SK-N-SH treated with all-trans-retinoic acid at 6 μM for 48 hours (cell line): ENCODE data around the gene SNX18.

Experiments used
- ATAC-seq: fragments of 200-7000 bp; cut with Tn5 transposase; 3 replicates; pipeline ENCODE4 v1.9.1; 2020; ENCODE audit warnings: mild to moderate bottlenecking, moderate library complexity
- ARNTL ChIP-seq: fragments of 450-650 bp; formaldehyde crosslinking; IDR thresholded peaks from 2 replicates; pipeline ENCODE4 v1.5.0; 2020; ENCODE audit warnings: low read depth, mild to moderate bottlenecking, moderate library complexity, borderline replicate concordance
- BACH2 ChIP-seq: fragments of 250-450 bp; sonication (Bioruptor Pico); IDR thresholded peaks from 2 replicates; pipeline ENCODE4 v1.9.0; 2021; ENCODE audit warnings: mild to moderate bottlenecking, borderline replicate concordance
- CSDC2 ChIP-seq: fragments of 250-450 bp; sonication (Bioruptor Pico); IDR thresholded peaks from 2 replicates; pipeline ENCODE4 v1.5.0; 2020; ENCODE audit warnings: mild to moderate bottlenecking, moderate library complexity
- CSRNP3 ChIP-seq: fragments of 250-450 bp; sonication (Bioruptor Pico); IDR thresholded peaks from 2 replicates; pipeline ENCODE4 v1.5.1; 2021; ENCODE audit warnings: mild to moderate bottlenecking, moderate library complexity
- GLIS3 ChIP-seq: fragments of 250-450 bp; sonication (Bioruptor Pico); IDR thresholded peaks from 2 replicates; pipeline ENCODE4 v1.5.0; 2020; ENCODE audit warnings: mild to moderate bottlenecking, moderate library complexity
- ISL1 ChIP-seq: fragments of 250-450 bp; sonication (Bioruptor Pico); IDR thresholded peaks from 2 replicates; pipeline ENCODE4 v2.1.2; 2022; ENCODE audit warnings: mild to moderate bottlenecking, moderate library complexity
- POU6F1 ChIP-seq: fragments of 250-450 bp; sonication (Bioruptor Pico); IDR thresholded peaks from 2 replicates; pipeline ENCODE4 v1.8.0; 2021; ENCODE audit warnings: low read depth, mild to moderate bottlenecking, moderate library complexity, borderline replicate concordance
- PPARA ChIP-seq: fragments of 250-450 bp; sonication (Bioruptor Pico); IDR thresholded peaks from 2 replicates; pipeline ENCODE4 v1.5.0; 2020; ENCODE audit warnings: mild to moderate bottlenecking, borderline replicate concordance
- RARB ChIP-seq: fragments of 250-450 bp; sonication (Bioruptor Pico); IDR thresholded peaks from 2 replicates; pipeline ENCODE4 v1.8.0; 2021; ENCODE audit warnings: mild to moderate bottlenecking, moderate library complexity
- SNAI2 ChIP-seq: fragments of 250-450 bp; sonication (Bioruptor Pico); IDR thresholded peaks from 2 replicates; pipeline ENCODE4 v1.5.0; 2020; ENCODE audit warnings: mild to moderate bottlenecking, moderate library complexity
- TCF4 ChIP-seq: fragments of 250-450 bp; sonication (Bioruptor Pico); IDR thresholded peaks from 2 replicates; pipeline ENCODE4 v1.8.0; 2021; ENCODE audit warnings: mild to moderate bottlenecking, moderate library complexity, borderline replicate concordance
- TOX ChIP-seq: fragments of 250-450 bp; sonication (Bioruptor Pico); IDR thresholded peaks from 2 replicates; pipeline ENCODE4 v1.8.0; 2021; ENCODE audit warnings: mild to moderate bottlenecking, moderate library complexity, borderline replicate concordance
- ZC3H10 ChIP-seq: fragments of 250-450 bp; sonication (Bioruptor Pico); IDR thresholded peaks from 2 replicates; pipeline ENCODE4 v1.5.1; 2021; ENCODE audit warnings: mild to moderate bottlenecking, moderate library complexity
- ZFP3 ChIP-seq: fragments of 250-450 bp; sonication (Bioruptor Pico); IDR thresholded peaks from 2 replicates; pipeline ENCODE4 v1.5.0; 2020; ENCODE audit warnings: mild to moderate bottlenecking, moderate library complexity
- ZFP30 ChIP-seq: fragments of 450-650 bp; formaldehyde crosslinking; IDR thresholded peaks from 2 replicates; pipeline ENCODE4 v1.5.0; 2022; ENCODE audit warnings: mild to moderate bottlenecking, moderate library complexity
- ZNF565 ChIP-seq: fragments of 450-650 bp; formaldehyde crosslinking; conservative IDR thresholded peaks from 2 replicates; pipeline ENCODE4 v1.5.0; 2020; ENCODE audit warnings: low read depth, mild to moderate bottlenecking, moderate library complexity
- ZNF70 ChIP-seq: fragments of 450-650 bp; formaldehyde crosslinking; IDR thresholded peaks from 2 replicates; pipeline ENCODE4 v1.5.0; 2020; ENCODE audit warnings: mild to moderate bottlenecking, moderate library complexity
- ZNF8 ChIP-seq: fragments of 450-650 bp; formaldehyde crosslinking; IDR thresholded peaks from 2 replicates; pipeline ENCODE4 v1.5.0; 2020; ENCODE audit warnings: mild to moderate bottlenecking, moderate library complexity
- TF ChIP-seq, protein P1 (sequence below): fragments of 250-450 bp; sonication (Bioruptor Pico); IDR thresholded peaks from 2 replicates; pipeline ENCODE4 v1.5.0; 2020; ENCODE audit warnings: mild to moderate bottlenecking, moderate library complexity

The SNX18 gene

DNA sequence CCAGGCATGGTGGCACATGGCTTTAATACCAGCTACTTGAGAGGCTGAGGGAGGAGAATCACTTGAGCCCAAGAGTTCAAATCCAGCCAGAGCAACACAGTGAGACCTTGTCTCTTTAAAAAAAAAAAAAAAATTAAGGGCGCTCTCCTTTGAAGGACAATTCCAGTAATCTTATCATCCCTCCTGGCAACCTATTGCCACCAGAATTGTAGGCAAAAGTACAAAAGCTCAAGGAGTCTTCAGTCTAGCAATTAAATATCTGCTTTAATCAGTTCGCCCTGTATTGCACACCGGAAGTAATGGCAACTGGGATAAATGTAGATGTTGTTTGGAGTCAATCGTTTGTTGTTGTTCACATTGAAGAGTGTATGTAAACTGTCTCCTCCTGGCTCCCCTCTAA, 7.7 kb downstream of the SNX18 start:
- ATAC-seq = no peak
- TF ChIP-seq BACH2 (no peak), TCF4 (CRISPR knock-in tag) (no peak), ZFP3 (CRISPR knock-in tag) (no peak), ARNTL (CRISPR knock-in tag) (no peak), ZC3H10 (no peak), ZNF70 (CRISPR knock-in tag) (no peak), PPARA (CRISPR knock-in tag) (no peak), ZNF565 (CRISPR knock-in tag) (no peak), CSRNP3 (CRISPR knock-in tag) (no peak), POU6F1 (CRISPR knock-in tag) (no peak), SNAI2 (CRISPR knock-in tag) (no peak), TOX (no peak)
- TF ChIP-seq, protein P1, sequence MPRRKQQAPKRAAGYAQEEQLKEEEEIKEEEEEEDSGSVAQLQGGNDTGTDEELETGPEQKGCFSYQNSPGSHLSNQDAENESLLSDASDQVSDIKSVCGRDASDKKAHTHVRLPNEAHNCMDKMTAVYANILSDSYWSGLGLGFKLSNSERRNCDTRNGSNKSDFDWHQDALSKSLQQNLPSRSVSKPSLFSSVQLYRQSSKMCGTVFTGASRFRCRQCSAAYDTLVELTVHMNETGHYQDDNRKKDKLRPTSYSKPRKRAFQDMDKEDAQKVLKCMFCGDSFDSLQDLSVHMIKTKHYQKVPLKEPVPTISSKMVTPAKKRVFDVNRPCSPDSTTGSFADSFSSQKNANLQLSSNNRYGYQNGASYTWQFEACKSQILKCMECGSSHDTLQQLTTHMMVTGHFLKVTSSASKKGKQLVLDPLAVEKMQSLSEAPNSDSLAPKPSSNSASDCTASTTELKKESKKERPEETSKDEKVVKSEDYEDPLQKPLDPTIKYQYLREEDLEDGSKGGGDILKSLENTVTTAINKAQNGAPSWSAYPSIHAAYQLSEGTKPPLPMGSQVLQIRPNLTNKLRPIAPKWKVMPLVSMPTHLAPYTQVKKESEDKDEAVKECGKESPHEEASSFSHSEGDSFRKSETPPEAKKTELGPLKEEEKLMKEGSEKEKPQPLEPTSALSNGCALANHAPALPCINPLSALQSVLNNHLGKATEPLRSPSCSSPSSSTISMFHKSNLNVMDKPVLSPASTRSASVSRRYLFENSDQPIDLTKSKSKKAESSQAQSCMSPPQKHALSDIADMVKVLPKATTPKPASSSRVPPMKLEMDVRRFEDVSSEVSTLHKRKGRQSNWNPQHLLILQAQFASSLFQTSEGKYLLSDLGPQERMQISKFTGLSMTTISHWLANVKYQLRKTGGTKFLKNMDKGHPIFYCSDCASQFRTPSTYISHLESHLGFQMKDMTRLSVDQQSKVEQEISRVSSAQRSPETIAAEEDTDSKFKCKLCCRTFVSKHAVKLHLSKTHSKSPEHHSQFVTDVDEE (CRISPR knock-in tag) = no peak

GRCh38 chr5:54525692-54526091, 8.1 kb downstream of the SNX18 start:
- no peak for ATAC-seq

DNA sequence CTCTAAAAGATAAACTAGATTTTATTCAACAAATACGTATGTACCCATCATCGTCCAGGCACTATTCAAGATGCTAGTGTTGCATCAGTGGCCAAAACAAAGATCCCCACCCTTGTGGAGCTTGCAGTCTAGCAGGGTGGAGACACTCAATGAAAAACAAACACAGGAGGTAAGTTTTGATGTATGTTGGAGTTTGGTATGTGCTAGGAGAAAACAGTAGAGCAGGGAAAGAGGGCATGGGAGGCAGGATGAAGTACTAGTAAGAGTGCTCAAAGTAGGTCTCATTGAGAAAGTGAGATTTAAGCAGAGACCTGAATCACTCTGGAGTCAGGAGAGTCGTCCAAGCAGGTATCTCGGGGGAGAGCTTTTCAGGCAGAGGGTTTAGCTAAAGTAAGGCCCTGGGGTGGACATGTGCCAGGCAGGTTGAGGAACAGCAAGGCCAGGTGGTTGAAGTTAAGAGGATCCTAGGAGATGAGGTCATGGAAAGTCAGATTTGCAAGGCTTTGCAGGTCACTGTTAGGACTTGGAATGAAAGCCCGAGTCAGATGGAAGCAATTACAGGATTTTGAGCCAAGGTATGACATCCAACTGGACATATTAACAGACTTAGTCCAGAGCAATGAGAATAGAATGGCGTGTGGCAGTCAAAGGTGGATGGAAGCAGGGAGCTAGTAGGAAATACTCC, 9.2 kb downstream of the SNX18 start:
- TF ChIP-seq ZFP30 (CRISPR knock-in tag) = no peak
- ATAC-seq = no peak

More at GRCh38 chr5:54525692-54526091, 8.1 kb downstream of the SNX18 start:
- no peak for TF ChIP-seq ZNF565 (CRISPR knock-in tag)
- no peak for TF ChIP-seq CSDC2
- no peak for TF ChIP-seq ISL1 (CRISPR knock-in tag)
- no peak for TF ChIP-seq ZFP30 (CRISPR knock-in tag)
- no peak for TF ChIP-seq RARB (CRISPR knock-in tag)
- TF ChIP-seq ZNF8 (CRISPR knock-in tag) = no peak
- TF ChIP-seq CSRNP3 (CRISPR knock-in tag) = no peak

- ATAC-seq = no peak
- TF ChIP-seq ZFP30 (CRISPR knock-in tag) (no peak), CSDC2 (no peak), ZFP3 (CRISPR knock-in tag) (no peak), TCF4 (CRISPR knock-in tag) (no peak), ZNF565 (CRISPR knock-in tag) (no peak), PPARA (CRISPR knock-in tag) (no peak), TOX (no peak), ZC3H10 (no peak), ARNTL (CRISPR knock-in tag) (no peak), GLIS3 (CRISPR knock-in tag) (no peak), POU6F1 (CRISPR knock-in tag) (no peak), ISL1 (CRISPR knock-in tag) (no peak), ZNF70 (CRISPR knock-in tag) (no peak), SNAI2 (CRISPR knock-in tag) (no peak), RARB (CRISPR knock-in tag) (no peak), CSRNP3 (CRISPR knock-in tag) (no peak), BACH2 (no peak)
- TF ChIP-seq, protein P1 (CRISPR knock-in tag) = no peak
Measured at GRCh38 chr5:54528633-54529209, 11.2 kb downstream of the SNX18 start.
